ENCODE results near the gene ACBD5. TPM values are rescaled to one million over a fixed set of nuclear protein-coding genes. Genes with fewer than 3 reads are reported as not detected.

The ACBD5 gene, protein sequence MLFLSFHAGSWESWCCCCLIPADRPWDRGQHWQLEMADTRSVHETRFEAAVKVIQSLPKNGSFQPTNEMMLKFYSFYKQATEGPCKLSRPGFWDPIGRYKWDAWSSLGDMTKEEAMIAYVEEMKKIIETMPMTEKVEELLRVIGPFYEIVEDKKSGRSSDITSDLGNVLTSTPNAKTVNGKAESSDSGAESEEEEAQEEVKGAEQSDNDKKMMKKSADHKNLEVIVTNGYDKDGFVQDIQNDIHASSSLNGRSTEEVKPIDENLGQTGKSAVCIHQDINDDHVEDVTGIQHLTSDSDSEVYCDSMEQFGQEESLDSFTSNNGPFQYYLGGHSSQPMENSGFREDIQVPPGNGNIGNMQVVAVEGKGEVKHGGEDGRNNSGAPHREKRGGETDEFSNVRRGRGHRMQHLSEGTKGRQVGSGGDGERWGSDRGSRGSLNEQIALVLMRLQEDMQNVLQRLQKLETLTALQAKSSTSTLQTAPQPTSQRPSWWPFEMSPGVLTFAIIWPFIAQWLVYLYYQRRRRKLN
- 22.1 and 22.3 TPM in 2 replicates for total RNA-seq

DNA sequence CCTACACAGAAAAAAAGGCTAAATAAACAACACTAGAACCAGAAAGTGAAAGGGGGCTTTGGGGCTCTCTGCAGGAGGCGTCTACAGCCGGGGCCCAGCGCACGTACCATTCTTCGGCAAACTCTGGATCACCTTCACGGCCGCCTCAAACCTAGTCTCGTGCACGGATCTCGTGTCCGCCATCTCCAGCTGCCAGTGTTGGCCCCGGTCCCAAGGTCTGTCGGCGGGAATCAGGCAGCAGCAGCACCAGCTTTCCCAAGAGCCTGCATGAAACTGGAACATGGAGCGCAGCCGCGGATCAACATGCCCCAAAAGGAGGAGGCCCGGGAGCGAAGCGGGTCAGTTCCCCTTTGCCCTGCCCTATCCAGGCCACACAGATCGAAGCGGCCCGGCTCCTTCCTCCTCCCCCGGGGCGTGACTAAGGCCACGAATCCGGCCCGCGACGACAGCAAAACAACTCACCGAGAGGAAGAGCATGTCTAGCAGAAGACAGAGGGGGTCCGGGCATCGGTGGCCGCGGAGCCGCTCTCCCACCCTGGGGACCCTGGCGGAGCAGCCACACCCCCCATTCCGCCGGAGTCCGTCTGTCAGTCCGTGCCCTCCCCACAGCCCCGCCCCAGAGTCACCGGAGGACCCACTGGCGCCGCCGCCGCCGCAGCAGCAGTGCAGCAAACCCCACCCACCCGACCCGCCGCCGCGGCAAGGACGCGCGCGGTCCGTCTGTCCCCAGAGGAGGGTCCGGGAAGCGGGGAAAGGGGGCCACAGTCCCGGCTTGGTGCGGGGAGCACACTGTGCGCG is at the start of gene ACBD5:
Gene ACBD5, minus strand, starts transcription at position 586 of the 798 bp plus-strand sequence. Its CDS starts 109 bp downstream, at position 477.

DNA sequence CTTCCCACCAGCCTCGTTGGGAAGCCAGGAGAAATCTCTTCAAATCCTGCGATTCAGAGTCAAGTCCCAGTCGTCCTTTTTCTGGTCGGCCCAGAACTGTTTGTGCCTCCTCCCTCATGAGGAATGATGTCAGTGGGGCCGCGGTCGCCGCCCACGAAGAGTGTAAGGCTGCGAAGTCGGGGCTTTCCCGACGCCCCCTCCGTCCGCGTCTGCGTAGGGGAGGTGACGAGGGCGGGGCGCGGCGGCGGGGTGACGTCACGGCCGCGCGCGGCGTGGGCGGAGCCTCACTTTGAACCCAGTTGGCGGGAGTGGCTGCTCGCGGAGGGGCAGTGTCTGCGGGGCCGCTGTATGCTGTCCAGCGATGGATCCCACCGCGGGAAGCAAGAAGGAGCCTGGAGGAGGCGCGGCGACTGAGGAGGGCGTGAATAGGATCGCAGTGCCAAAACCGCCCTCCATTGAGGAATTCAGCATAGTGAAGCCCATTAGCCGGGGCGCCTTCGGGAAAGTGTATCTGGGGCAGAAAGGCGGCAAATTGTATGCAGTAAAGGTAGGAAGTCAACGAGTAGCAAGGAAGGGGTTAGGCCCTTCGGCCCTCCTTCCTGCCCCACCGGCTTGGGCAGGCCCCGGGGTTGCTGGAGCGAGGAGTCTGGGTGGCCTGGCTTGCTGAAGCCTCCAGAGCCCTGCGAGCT is 85.4 kb downstream of the ACBD5 start, which contains the start of gene MASTL:
Gene MASTL, plus strand, starts transcription at position 287 of the 689 bp plus-strand sequence. Its CDS starts 75 bp downstream, at position 362.

Small RNA genes within 50 kb of the gene (small RNA-seq; reads per million reads assigned to genes)
- gene RNU2-24P: 0.82 reads per million, percentile 12 among the genes with 10 or more reads in this experiment
- not detected for gene RNU7-12P

Other genes with a start within 250 kb of the ACBD5 start
- gene ANKRD26, start 140.3 kb downstream of the ACBD5 start, total RNA-seq: 6.1 and 7.3 TPM in 2 replicates
- gene YME1L1, start 86.4 kb downstream of the ACBD5 start, total RNA-seq: 86.6 and 87.6 TPM in 2 replicates
- gene MASTL, start 85.4 kb downstream of the ACBD5 start, total RNA-seq: 9.0 and 10.4 TPM in 2 replicates